K562 (cell line): ENCODE data around the gene MTRF1L. TPM values are rescaled to one million over a fixed set of nuclear protein-coding genes. Genes with fewer than 3 reads are reported as not detected.

Experiments
- BMI1 ChIP-seq: fragments of 150-350 bp; IDR thresholded peaks from 2 replicates; pipeline ENCODE4 v1.6.1; 2014; ENCODE audit warnings: low read length
- BRF1 ChIP-seq: IDR thresholded peaks from 3 replicates; pipeline ENCODE4 v1.6.1; 2011; ENCODE audit warnings: borderline replicate concordance, mild to moderate bottlenecking; ENCODE audit not compliant: insufficient read length; ENCODE audit errors: extremely low read depth
- DACH1 ChIP-seq: fragments of 450-650 bp; IDR thresholded peaks from 2 replicates; pipeline ENCODE4 v1.6.1; 2018; ENCODE audit not compliant: partially characterized antibody
- GATAD2B ChIP-seq: fragments of 450-650 bp; IDR thresholded peaks from 2 replicates; pipeline ENCODE4 v1.6.1; 2017; ENCODE audit warnings: mild to moderate bottlenecking, borderline replicate concordance
- HEY1 ChIP-seq: fragments of 250-450 bp; sonication (Bioruptor Pico); IDR thresholded peaks from 2 replicates; pipeline ENCODE4 v1.5.0; 2020; ENCODE audit warnings: mild to moderate bottlenecking, moderate library complexity, borderline replicate concordance
- HMG20B ChIP-seq: fragments of 250-450 bp; sonication (Bioruptor Pico); IDR thresholded peaks from 2 replicates; pipeline ENCODE4 v1.5.0; 2021; ENCODE audit warnings: mild to moderate bottlenecking
- IFI16 ChIP-seq: fragments of 250-450 bp; sonication (Bioruptor Pico); IDR thresholded peaks from 2 replicates; pipeline ENCODE4 v2.1.2; 2022; ENCODE audit warnings: mild to moderate bottlenecking, inconsistent platforms
- KDM4B ChIP-seq, 2 experiments: fragments of 450-650 bp in 1 of 2; sonication (generic) in 1 of 2; IDR thresholded peaks; 2 replicates each; pipeline ENCODE4 v1.6.1; 2016 to 2017; ENCODE audit warnings: borderline replicate concordance in 2 of 2, antibody characterized with exemption in 1 of 2, low read depth in 1 of 2, mild to moderate bottlenecking in 1 of 2
- RBM14 ChIP-seq: fragments of 200-400 bp; formaldehyde crosslinking; IDR thresholded peaks from 2 replicates; pipeline ENCODE4 v1.6.1; 2018; ENCODE audit warnings: low read depth, mild to moderate bottlenecking, low read length, moderate library complexity, borderline replicate concordance; ENCODE audit not compliant: insufficient read depth
- ZC3H11A ChIP-seq: IDR thresholded peaks from 2 replicates; pipeline ENCODE4 v1.6.1; 2012; ENCODE audit warnings: low read depth, low read length, improper control_type of control experiment
- ZNF121 ChIP-seq: sonication (generic); formaldehyde crosslinking; conservative IDR thresholded peaks from 2 replicates; pipeline ENCODE4 v1.8.0; 2022; ENCODE audit warnings: missing genetic modification reagents
- ZNF23 ChIP-seq: fragments of 250-450 bp; sonication (Bioruptor Pico); IDR thresholded peaks from 2 replicates; pipeline ENCODE4 v1.4.0; 2020; ENCODE audit warnings: mild to moderate bottlenecking
- ZNF232 ChIP-seq: sonication (generic); formaldehyde crosslinking; IDR thresholded peaks from 2 replicates; pipeline ENCODE4 v1.8.0; 2022; ENCODE audit warnings: mild to moderate bottlenecking, missing genetic modification reagents
- ZNF311 ChIP-seq: fragments of 250-450 bp; sonication (Bioruptor Pico); IDR thresholded peaks from 2 replicates; pipeline ENCODE4 v1.4.0; 2020; ENCODE audit warnings: mild to moderate bottlenecking, moderate library complexity
- ZNF398 ChIP-seq: fragments of 250-450 bp; sonication (Bioruptor Pico); IDR thresholded peaks from 2 replicates; pipeline ENCODE4 v1.8.0; 2021; ENCODE audit warnings: moderate library complexity, mild to moderate bottlenecking, inconsistent platforms
- ZNF644 ChIP-seq: fragments of 200-800 bp; sonication (Bioruptor generic); IDR thresholded peaks from 2 replicates; pipeline ENCODE4 v1.6.1; 2016; ENCODE audit warnings: low read depth, missing genetic modification characterization, missing compliant biosample characterization
- polyA plus RNA-seq, 8 experiments: library from polyadenylated mRNA; depleted of rRNA in 4 of 8; stranded (reverse) in 5 of 8; unstranded in 3 of 8; fragments of >200 nt; fragmentation: Nextera tagmentation in 2 of 8; fragmentation: Illumina TruSeq in 1 of 8; extraction: Ambion mirVana in 2 of 8; extraction: Trizol in 1 of 8; gene quantifications; 2 replicates each; pipeline versions ENCODE4 v1.2.1 to v1.2.3, GENCODE V29; 2011 to 2014; ENCODE audit warnings: inconsistent platforms in 1 of 8, missing spikeins in 1 of 8
- total RNA-seq, 7 experiments: library from RNA; depleted of rRNA in 6 of 7; stranded (reverse); fragments of >200 nt in 6 of 7; fragmentation: Illumina TruSeq in 2 of 7; extraction: Trizol in 2 of 7; gene quantifications; 2 replicates each; pipeline versions ENCODE4 v1.2.1 to v1.2.3, GENCODE V29; 2011 to 2021; ENCODE audit warnings: low replicate concordance in 1 of 7
- TF ChIP-seq, protein P1 (sequence below): sonication (generic); formaldehyde crosslinking; IDR thresholded peaks from 2 replicates; pipeline ENCODE4 v1.8.0; 2023; ENCODE audit warnings: mild to moderate bottlenecking, missing genetic modification reagents
- TF ChIP-seq, protein P2 (sequence below): fragments of 200-800 bp; sonication (Bioruptor generic); IDR thresholded peaks from 2 replicates; pipeline ENCODE4 v1.6.1; 2017; ENCODE audit warnings: missing genetic modification characterization, missing compliant biosample characterization
- TF ChIP-seq, protein P3 (sequence below): fragments of 450-650 bp; formaldehyde crosslinking; IDR thresholded peaks from 2 replicates; pipeline ENCODE4 v1.4.0; 2022; ENCODE audit warnings: missing genetic modification characterization

The MTRF1L gene
- total and polyA plus RNA-seq, 9 of the 15 experiments (the other 6 are each of a cell fraction or from before 2014, with no cell fraction given): 10.7 to 34.0 (median 30.2) TPM

GRCh38 chr6:153002613-153003365, at the start of gene MTRF1L (continued):
- no peak for TF ChIP-seq ZNF398 (CRISPR knock-in tag)
- TF ChIP-seq, protein P1, sequence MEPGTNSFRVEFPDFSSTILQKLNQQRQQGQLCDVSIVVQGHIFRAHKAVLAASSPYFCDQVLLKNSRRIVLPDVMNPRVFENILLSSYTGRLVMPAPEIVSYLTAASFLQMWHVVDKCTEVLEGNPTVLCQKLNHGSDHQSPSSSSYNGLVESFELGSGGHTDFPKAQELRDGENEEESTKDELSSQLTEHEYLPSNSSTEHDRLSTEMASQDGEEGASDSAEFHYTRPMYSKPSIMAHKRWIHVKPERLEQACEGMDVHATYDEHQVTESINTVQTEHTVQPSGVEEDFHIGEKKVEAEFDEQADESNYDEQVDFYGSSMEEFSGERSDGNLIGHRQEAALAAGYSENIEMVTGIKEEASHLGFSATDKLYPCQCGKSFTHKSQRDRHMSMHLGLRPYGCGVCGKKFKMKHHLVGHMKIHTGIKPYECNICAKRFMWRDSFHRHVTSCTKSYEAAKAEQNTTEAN (CRISPR knock-in tag): no peak
- TF ChIP-seq, protein P2, sequence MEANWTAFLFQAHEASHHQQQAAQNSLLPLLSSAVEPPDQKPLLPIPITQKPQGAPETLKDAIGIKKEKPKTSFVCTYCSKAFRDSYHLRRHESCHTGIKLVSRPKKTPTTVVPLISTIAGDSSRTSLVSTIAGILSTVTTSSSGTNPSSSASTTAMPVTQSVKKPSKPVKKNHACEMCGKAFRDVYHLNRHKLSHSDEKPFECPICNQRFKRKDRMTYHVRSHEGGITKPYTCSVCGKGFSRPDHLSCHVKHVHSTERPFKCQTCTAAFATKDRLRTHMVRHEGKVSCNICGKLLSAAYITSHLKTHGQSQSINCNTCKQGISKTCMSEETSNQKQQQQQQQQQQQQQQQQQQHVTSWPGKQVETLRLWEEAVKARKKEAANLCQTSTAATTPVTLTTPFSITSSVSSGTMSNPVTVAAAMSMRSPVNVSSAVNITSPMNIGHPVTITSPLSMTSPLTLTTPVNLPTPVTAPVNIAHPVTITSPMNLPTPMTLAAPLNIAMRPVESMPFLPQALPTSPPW (CRISPR knock-in tag): peak; percentile 81
- no peak for TF ChIP-seq ZNF121 (CRISPR knock-in tag)
- no peak for TF ChIP-seq HMG20B (CRISPR knock-in tag)
- TF ChIP-seq ZNF644 (tag): 0 out of 2 replicates have a peak, but pooled peaks have one; percentile 25
- no peak; the same call in 1 of the 2 replicates for TF ChIP-seq GATAD2B
- TF ChIP-seq ZC3H11A: no peak
- no peak for TF ChIP-seq RBM14
- TF ChIP-seq, protein P3, sequence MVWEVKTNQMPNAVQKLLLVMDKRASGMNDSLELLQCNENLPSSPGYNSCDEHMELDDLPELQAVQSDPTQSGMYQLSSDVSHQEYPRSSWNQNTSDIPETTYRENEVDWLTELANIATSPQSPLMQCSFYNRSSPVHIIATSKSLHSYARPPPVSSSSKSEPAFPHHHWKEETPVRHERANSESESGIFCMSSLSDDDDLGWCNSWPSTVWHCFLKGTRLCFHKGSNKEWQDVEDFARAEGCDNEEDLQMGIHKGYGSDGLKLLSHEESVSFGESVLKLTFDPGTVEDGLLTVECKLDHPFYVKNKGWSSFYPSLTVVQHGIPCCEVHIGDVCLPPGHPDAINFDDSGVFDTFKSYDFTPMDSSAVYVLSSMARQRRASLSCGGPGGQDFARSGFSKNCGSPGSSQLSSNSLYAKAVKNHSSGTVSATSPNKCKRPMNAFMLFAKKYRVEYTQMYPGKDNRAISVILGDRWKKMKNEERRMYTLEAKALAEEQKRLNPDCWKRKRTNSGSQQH: no peak
- no peak for TF ChIP-seq HEY1
- TF ChIP-seq ZNF232 (CRISPR knock-in tag): no peak
- TF ChIP-seq DACH1: no peak
- no peak for TF ChIP-seq BMI1
- TF ChIP-seq ZNF311 (CRISPR knock-in tag): no peak
- TF ChIP-seq KDM4B (IDR thresholded peaks at IDR 0.05; ENCODE audit: borderline replicate concordance in 2 of 2, low read depth in 1 of 2): no peak
- TF ChIP-seq BRF1: no peak
- no peak for TF ChIP-seq IFI16 (CRISPR knock-in tag)
- no peak for TF ChIP-seq ZNF23 (CRISPR knock-in tag)
